Measurements from ENCODE around the gene ZNF443.
A peak's percentile ranks its signal among the peaks of the same experiment; 100 is the strongest.
"Not testable (repeated sequence)": the region's sequence is repeated elsewhere in the genome, so short reads cannot be mapped to it uniquely, and the experiment has no call there.

The ZNF443 gene
- total RNA-seq: 14.2 to 14.3 reads per million in 2 donors

GRCh38 chr19:12440541-12441316, at the start of gene ZNF443:
ZNF443 (minus strand) TSS chr19:12441021; CDS start chr19:12440914, 107 bp downstream.
- peak; percentile 79 for DNase-seq

GRCh38 chr19:12486265-12486783, 45.5 kb upstream of the ZNF443 start:
- DNase-seq: not testable (repeated sequence)

- no peak for DNase-seq
These were observed 44.8 kb upstream of the ZNF443 start for GRCh38 chr19:12485571-12485970.

GRCh38 chr19:12485052-12485416, 44.2 kb upstream of the ZNF443 start:
- DNase-seq: no peak

GRCh38 chr19:12484371-12485051, 43.7 kb upstream of the ZNF443 start, which contains the start of gene ZNF709:
ZNF709 (minus strand) TSS chr19:12484816; CDS start chr19:12484657, 159 bp downstream.
- DNase-seq: peak; percentile 64

GRCh38 chr19:12484011-12484370, 43.2 kb upstream of the ZNF443 start:
- DNase-seq: no peak

GRCh38 chr19:12482509-12482886, 41.7 kb upstream of the ZNF443 start:
- no peak for DNase-seq

GRCh38 chr19:12481781-12482508, 41.1 kb upstream of the ZNF443 start:
- DNase-seq: no peak

GRCh38 chr19:12478234-12478941, 37.6 kb upstream of the ZNF443 start:
- DNase-seq: no peak

GRCh38 chr19:12467651-12468050, 26.8 kb upstream of the ZNF443 start:
- DNase-seq: not testable (repeated sequence)

- no peak for DNase-seq
These were observed 24.4 kb upstream of the ZNF443 start for GRCh38 chr19:12465211-12465610.

GRCh38 chr19:12464769-12465168, 23.9 kb upstream of the ZNF443 start:
- DNase-seq: no peak

- DNase-seq: not testable (repeated sequence)
These were observed 23.3 kb upstream of the ZNF443 start for GRCh38 chr19:12464139-12464538.

- no peak for DNase-seq
These were observed 12.7 kb upstream of the ZNF443 start for GRCh38 chr19:12453495-12453894.

- no peak for DNase-seq
These were observed 10.0 kb upstream of the ZNF443 start for GRCh38 chr19:12450844-12451243.

GRCh38 chr19:12448808-12449207, 8.0 kb upstream of the ZNF443 start:
- DNase-seq: no peak

- not testable (repeated sequence) for DNase-seq
These were observed 908 bp downstream of the ZNF443 start for GRCh38 chr19:12439686-12440540.

- not testable (repeated sequence) for DNase-seq
These were observed 10.0 kb downstream of the ZNF443 start for GRCh38 chr19:12430726-12431299.

- DNase-seq: no peak
These were observed 14.9 kb downstream of the ZNF443 start for GRCh38 chr19:12425888-12426274.

- DNase-seq: no peak
These were observed 15.5 kb downstream of the ZNF443 start for GRCh38 chr19:12425236-12425887.

- not testable (repeated sequence) for DNase-seq
These were observed 23.5 kb downstream of the ZNF443 start for GRCh38 chr19:12417273-12417672.

Measured in activated gamma-delta T cell (primary cell).